ENCODE results near the gene SELENOM.
"Not testable (repeated sequence)": the region's sequence is repeated elsewhere in the genome, so short reads cannot be mapped to it uniquely, and the experiment has no call there.

SELENOM gene

GRCh38 chr22:31118046-31118820, 10.9 kb upstream of the SELENOM start:
- Mint-ChIP-seq H3K27me3 (no peaks in the 10 kb centered on the region), H3K9me3 (no peaks in the 10 kb centered on the region)
- ATAC-seq (replicated peaks; ENCODE audit: extremely low read depth, poor library complexity, severe bottlenecking), result no peak

GRCh38 chr22:31112547-31113091, 5.3 kb upstream of the SELENOM start:
- not testable (repeated sequence) for H3K36me3 Mint-ChIP-seq (ENCODE audit: insufficient read depth); ATAC-seq (replicated peaks; ENCODE audit: extremely low read depth, poor library complexity, severe bottlenecking); H3K9me3 Mint-ChIP-seq; H3K27ac Mint-ChIP-seq (ENCODE audit: low read depth); H3K4me1 Mint-ChIP-seq; H3K27me3 Mint-ChIP-seq; H3K4me3 Mint-ChIP-seq; DNase-seq (ENCODE audit: low spot score in 2 of 2)

More at GRCh38 chr22:31118046-31118820, 10.9 kb upstream of the SELENOM start:
- Mint-ChIP-seq H3K27ac (ENCODE audit: low read depth) (no peak overlapping the region), H3K4me3 (no peak overlapping the region), H3K36me3 (ENCODE audit: insufficient read depth) (peaks cover 2% of the 10 kb centered on the region), H3K4me1 (no peaks in the 10 kb centered on the region)
- no peak for DNase-seq (ENCODE audit: low spot score in 2 of 2)

- H3K27me3 Mint-ChIP-seq, result no peaks in the 10 kb centered on the region
- peaks cover 24% of the 10 kb centered on the region for H3K4me1 Mint-ChIP-seq
- H3K36me3 Mint-ChIP-seq (ENCODE audit: insufficient read depth), result peaks cover 9% of the 10 kb centered on the region
- ATAC-seq (replicated peaks; ENCODE audit: extremely low read depth, poor library complexity, severe bottlenecking), result peak; percentile 20
- peak overlapping the region; percentile 91 for H3K27ac Mint-ChIP-seq (ENCODE audit: low read depth)
- no peaks in the 10 kb centered on the region for H3K9me3 Mint-ChIP-seq
- DNase-seq (ENCODE audit: low spot score in 2 of 2), result no peak
- H3K4me3 Mint-ChIP-seq, result peak overlapping the region; percentile 85
Measured at GRCh38 chr22:31107894-31108218, 488 bp upstream of the SELENOM start.

- peaks cover 24% of the 10 kb centered on the region for H3K4me1 Mint-ChIP-seq
- peaks cover 9% of the 10 kb centered on the region for H3K36me3 Mint-ChIP-seq (ENCODE audit: insufficient read depth)
- H3K27me3 Mint-ChIP-seq, result no peaks in the 10 kb centered on the region
- ATAC-seq (replicated peaks; ENCODE audit: extremely low read depth, poor library complexity, severe bottlenecking) (no peak), DNase-seq (ENCODE audit: low spot score in 2 of 2) (no peak)
- peak overlapping the region; percentile 85 for H3K4me3 Mint-ChIP-seq
- peak overlapping the region; percentile 91 for H3K27ac Mint-ChIP-seq (ENCODE audit: low read depth)
- H3K9me3 Mint-ChIP-seq, result no peaks in the 10 kb centered on the region
Measured at GRCh38 chr22:31106731-31107177, 614 bp downstream of the SELENOM start.

- peaks cover 24% of the 10 kb centered on the region for H3K4me1 Mint-ChIP-seq
- H3K9me3 Mint-ChIP-seq, result no peaks in the 10 kb centered on the region
- H3K27me3 Mint-ChIP-seq, result no peaks in the 10 kb centered on the region
- H3K4me3 Mint-ChIP-seq, result peak overlapping the region; percentile 85
- peaks cover 9% of the 10 kb centered on the region for H3K36me3 Mint-ChIP-seq (ENCODE audit: insufficient read depth)
- ATAC-seq (replicated peaks; ENCODE audit: extremely low read depth, poor library complexity, severe bottlenecking) (no peak), DNase-seq (ENCODE audit: low spot score in 2 of 2) (no peak)
- H3K27ac Mint-ChIP-seq (ENCODE audit: low read depth), result peak overlapping the region; percentile 91
Measured at GRCh38 chr22:31106001-31106571, 1.3 kb downstream of the SELENOM start.

GRCh38 chr22:31105282-31105929, 2.0 kb downstream of the SELENOM start:
- H3K27ac Mint-ChIP-seq (ENCODE audit: low read depth), result no peak overlapping the region
- ATAC-seq (replicated peaks; ENCODE audit: extremely low read depth, poor library complexity, severe bottlenecking), result no peak

GRCh38 chr22:31104869-31105268, 2.5 kb downstream of the SELENOM start:
- DNase-seq (ENCODE audit: low spot score in 2 of 2) (no peak), ATAC-seq (replicated peaks; ENCODE audit: extremely low read depth, poor library complexity, severe bottlenecking) (no peak)
- Mint-ChIP-seq H3K4me1 (peaks cover 24% of the 10 kb centered on the region), H3K9me3 (no peaks in the 10 kb centered on the region), H3K27ac (ENCODE audit: low read depth) (no peak overlapping the region), H3K4me3 (no peak overlapping the region), H3K36me3 (ENCODE audit: insufficient read depth) (peaks cover 9% of the 10 kb centered on the region), H3K27me3 (no peaks in the 10 kb centered on the region)

More at GRCh38 chr22:31105282-31105929, 2.0 kb downstream of the SELENOM start:
- Mint-ChIP-seq H3K27me3 (no peaks in the 10 kb centered on the region), H3K4me3 (peak overlapping the region; percentile 85), H3K9me3 (no peaks in the 10 kb centered on the region), H3K36me3 (ENCODE audit: insufficient read depth) (peaks cover 9% of the 10 kb centered on the region), H3K4me1 (peaks cover 24% of the 10 kb centered on the region)
- no peak for DNase-seq (ENCODE audit: low spot score in 2 of 2)

- no peak for DNase-seq (ENCODE audit: low spot score in 2 of 2)
- peaks cover 24% of the 10 kb centered on the region for H3K4me1 Mint-ChIP-seq
- ATAC-seq (replicated peaks; ENCODE audit: extremely low read depth, poor library complexity, severe bottlenecking), result no peak
- no peaks in the 10 kb centered on the region for H3K27me3 Mint-ChIP-seq
- H3K9me3 Mint-ChIP-seq, result no peaks in the 10 kb centered on the region
- H3K4me3 Mint-ChIP-seq, result no peak overlapping the region
- peaks cover 9% of the 10 kb centered on the region for H3K36me3 Mint-ChIP-seq (ENCODE audit: insufficient read depth)
- H3K27ac Mint-ChIP-seq (ENCODE audit: low read depth), result no peak overlapping the region
Measured at GRCh38 chr22:31103899-31104694, 3.3 kb downstream of the SELENOM start.

GRCh38 chr22:31103111-31103510, 4.3 kb downstream of the SELENOM start:
- Mint-ChIP-seq H3K9me3 (no peaks in the 10 kb centered on the region), H3K27me3 (no peaks in the 10 kb centered on the region), H3K36me3 (ENCODE audit: insufficient read depth) (peaks cover 9% of the 10 kb centered on the region), H3K4me1 (peaks cover 23% of the 10 kb centered on the region), H3K27ac (ENCODE audit: low read depth) (no peak overlapping the region), H3K4me3 (no peak overlapping the region)
- DNase-seq (ENCODE audit: low spot score in 2 of 2) (no peak), ATAC-seq (replicated peaks; ENCODE audit: extremely low read depth, poor library complexity, severe bottlenecking) (no peak)

GRCh38 chr22:31102441-31103081, 4.8 kb downstream of the SELENOM start:
- no peak for DNase-seq (ENCODE audit: low spot score in 2 of 2)
- peaks cover 8% of the 10 kb centered on the region for H3K36me3 Mint-ChIP-seq (ENCODE audit: insufficient read depth)
- H3K27ac Mint-ChIP-seq (ENCODE audit: low read depth), result no peak overlapping the region
- no peak for ATAC-seq (replicated peaks; ENCODE audit: extremely low read depth, poor library complexity, severe bottlenecking)
- peaks cover 17% of the 10 kb centered on the region for H3K4me1 Mint-ChIP-seq
- no peaks in the 10 kb centered on the region for H3K9me3 Mint-ChIP-seq
- H3K4me3 Mint-ChIP-seq, result no peak overlapping the region
- H3K27me3 Mint-ChIP-seq, result no peaks in the 10 kb centered on the region

GRCh38 chr22:31100762-31101525, 6.4 kb downstream of the SELENOM start:
- ATAC-seq (replicated peaks; ENCODE audit: extremely low read depth, poor library complexity, severe bottlenecking) (no peak), DNase-seq (ENCODE audit: low spot score in 2 of 2) (no peak)
- Mint-ChIP-seq H3K4me3 (no peak overlapping the region), H3K4me1 (peaks cover 2% of the 10 kb centered on the region), H3K27ac (ENCODE audit: low read depth) (no peak overlapping the region), H3K27me3 (no peaks in the 10 kb centered on the region), H3K36me3 (ENCODE audit: insufficient read depth) (peaks cover 5% of the 10 kb centered on the region), H3K9me3 (no peaks in the 10 kb centered on the region)
